GM12874 (cell line): Measurements from ENCODE around the gene ACSL1.

Experiments used
- TF ChIP-seq, protein P1 (sequence below): IDR thresholded peaks from 2 replicates; pipeline ENCODE4 v1.5.1; 2011; ENCODE audit warnings: low read depth, mild to moderate bottlenecking, control low read depth, low read length, moderate library complexity; ENCODE audit not compliant: insufficient read depth

ACSL1 gene

DNA sequence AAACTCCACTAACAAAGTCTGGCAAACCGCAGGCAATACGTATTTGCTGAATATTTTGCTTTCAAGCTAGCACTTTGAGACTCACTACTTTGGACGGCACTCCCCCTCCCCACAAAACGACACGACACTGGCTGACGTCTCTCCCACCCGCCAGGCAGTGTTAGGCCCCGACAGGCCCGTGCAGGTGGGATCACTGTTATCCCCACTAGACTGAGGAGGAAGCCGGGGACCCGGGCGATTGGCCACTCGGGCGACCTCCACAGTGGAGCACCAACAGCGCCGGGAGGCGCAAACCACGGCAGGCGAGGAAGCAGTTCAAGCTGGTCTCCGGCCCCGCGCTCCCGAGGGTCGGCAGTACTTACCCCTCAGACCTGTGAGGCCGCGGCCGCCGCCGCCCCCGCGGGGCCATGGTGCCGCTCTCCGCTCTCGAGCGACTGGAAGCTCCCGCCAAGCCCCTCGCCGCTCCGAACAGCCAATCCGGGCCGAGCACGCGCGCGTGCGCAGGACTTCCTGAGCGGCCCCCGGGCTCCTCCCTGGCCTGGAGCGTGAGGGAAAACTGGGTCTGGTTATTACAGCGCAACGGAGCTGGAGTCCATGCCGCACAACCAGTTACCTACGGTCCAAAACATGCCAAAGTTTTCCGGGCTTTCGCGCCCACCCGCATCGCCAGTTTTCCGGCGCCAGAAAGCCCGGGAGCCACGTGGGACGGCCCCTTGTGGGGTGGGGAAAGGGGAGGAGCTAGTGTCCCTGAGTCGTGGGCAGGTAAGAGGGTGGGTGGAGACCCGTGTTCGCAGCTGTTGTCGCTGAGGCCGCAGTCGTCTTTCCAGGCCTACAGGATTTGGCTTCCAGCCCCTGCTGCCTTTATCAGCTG lies 91.9 kb downstream of the ACSL1 start, which contains the start of gene CENPU:
CENPU (minus strand) TSS at position 443 of the 871 bp plus-strand sequence; CDS start at position 409, 34 bp downstream.
- TF ChIP-seq, protein P1, sequence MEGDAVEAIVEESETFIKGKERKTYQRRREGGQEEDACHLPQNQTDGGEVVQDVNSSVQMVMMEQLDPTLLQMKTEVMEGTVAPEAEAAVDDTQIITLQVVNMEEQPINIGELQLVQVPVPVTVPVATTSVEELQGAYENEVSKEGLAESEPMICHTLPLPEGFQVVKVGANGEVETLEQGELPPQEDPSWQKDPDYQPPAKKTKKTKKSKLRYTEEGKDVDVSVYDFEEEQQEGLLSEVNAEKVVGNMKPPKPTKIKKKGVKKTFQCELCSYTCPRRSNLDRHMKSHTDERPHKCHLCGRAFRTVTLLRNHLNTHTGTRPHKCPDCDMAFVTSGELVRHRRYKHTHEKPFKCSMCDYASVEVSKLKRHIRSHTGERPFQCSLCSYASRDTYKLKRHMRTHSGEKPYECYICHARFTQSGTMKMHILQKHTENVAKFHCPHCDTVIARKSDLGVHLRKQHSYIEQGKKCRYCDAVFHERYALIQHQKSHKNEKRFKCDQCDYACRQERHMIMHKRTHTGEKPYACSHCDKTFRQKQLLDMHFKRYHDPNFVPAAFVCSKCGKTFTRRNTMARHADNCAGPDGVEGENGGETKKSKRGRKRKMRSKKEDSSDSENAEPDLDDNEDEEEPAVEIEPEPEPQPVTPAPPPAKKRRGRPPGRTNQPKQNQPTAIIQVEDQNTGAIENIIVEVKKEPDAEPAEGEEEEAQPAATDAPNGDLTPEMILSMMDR, result no peak

DNA sequence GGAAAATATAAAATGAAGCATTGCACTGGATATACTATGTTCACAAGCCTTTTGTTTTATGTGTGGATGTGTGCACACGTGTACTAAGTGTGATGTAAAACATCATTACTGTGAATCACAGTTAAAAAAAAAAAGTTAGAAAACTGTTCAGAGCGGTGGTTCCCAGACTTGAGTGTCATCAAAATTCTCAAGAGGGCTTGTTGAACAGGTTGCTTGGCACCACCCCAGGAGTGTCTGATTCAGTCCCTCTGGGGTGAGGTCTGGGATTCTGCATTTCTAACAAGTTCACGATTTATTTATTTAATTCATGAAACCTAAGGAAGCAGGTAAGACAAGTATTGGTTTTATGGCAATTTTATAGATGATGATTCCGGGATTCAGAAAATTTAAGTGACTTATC lies 93.6 kb downstream of the ACSL1 start:
- TF ChIP-seq, protein P1, result no peak

DNA sequence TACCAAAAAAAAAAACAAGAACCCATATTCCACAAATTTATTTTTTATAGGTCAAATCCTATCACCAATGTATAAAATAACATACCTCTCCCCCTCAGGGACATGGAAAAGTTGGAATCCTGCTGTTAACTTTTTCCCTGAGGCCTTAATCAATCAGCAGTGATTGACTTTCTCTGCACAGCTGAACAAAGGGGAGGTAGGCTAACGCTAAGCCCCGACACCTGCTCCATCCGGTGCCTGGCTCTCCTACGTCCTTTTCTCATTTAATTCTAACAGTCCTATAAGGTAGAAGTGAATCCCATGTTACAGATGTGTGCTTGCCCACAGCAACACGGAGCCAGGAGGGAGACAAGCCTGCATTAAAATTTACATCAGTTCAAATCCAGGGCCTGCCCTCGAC lies 94.7 kb downstream of the ACSL1 start:
- TF ChIP-seq, protein P1, result no peak

DNA sequence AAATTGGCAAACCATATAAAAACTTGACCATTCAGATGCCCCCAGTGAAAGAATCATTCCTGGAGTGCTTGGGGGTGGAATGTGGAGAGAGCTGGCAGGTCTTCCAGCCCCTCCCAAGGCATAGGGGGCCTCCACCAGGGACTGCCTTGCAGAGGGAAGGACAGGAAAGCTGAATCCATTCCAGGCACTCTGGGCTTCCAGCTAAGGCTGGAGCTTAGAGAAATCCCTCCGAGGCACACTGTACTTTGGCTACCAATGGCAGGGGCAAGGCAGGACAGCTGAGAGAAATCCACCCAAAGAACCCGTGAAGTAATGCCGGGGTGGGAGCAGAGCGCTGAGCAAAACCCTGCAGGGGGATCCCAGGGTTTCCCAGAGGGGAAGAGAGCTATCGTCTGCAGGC lies 95.8 kb downstream of the ACSL1 start:
- TF ChIP-seq, protein P1, result no peak

DNA sequence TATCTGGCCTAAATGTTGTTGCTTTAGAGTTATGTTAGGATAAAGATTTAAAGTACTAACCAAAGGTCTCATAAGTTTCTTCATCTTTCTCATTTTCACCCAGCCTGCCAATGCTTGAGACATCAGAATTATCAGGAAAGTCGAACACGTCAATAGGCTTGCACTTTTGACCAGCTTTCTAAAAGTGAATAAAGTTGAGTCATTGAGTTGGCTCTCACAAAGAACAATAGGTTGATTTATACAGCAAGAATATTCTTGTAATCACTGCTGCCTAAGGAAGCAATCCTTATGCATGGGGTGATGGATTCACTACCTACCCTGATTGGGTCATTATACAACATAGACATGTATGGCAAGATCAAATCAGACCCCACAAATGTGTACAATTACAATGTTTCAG lies 96.9 kb downstream of the ACSL1 start:
- TF ChIP-seq, protein P1, result no peak

DNA sequence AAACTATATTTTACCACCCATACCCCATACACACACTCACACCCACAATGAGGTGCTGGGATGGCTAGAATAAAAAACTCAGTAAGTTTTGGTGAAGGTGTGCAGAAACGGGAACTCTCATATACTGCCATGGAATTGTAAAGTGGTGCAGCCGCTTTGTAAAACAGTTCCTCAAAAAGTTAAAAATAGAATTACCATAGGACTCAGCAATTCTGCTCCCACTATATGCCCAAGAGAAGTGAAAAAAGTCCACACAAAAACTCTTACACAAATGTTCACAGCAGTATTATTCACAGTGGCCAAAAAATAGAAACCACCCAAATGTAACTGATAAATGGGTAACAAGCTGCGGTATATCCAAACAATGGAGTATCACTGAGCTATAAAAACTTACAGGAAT lies 98.3 kb downstream of the ACSL1 start:
- TF ChIP-seq, protein P1, result no peak

DNA sequence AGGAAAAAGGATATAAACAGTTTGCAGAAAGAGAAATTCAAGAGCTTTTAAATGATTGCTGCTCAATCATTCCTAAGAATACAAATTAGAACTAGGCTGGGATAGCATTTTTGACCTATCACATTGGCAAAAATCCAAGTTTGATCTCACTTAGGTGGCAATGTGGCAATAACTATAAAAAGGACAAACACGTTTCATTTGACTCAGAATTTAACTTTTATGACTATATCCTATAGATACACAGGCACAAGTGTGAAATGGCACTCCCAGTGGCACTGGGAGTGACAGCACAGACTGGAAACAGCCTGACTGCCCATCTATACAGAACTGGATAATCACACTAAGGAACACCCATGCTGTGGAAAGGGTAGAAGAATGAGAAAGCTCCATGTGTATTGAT lies 103.0 kb downstream of the ACSL1 start:
- TF ChIP-seq, protein P1, result no peak
